Urinary bladder (tissue), 4 donors: ENCODE results near the gene MOV10L1. TPM values are rescaled to one million over a fixed set of nuclear protein-coding genes. Genes with fewer than 3 reads are reported as not detected.

Source experiments
- DNase-seq: peaks from one replicate; pipeline ENCODE4 v3.0.0-alpha.2; 2015; ENCODE audit errors: extremely low spot score
- H3K27ac ChIP-seq: one replicate; pipeline ENCODE4 v1.5.1; 2013; ENCODE audit warnings: low read depth, mild to moderate bottlenecking, moderate library complexity
- H3K36me3 ChIP-seq: one replicate; pipeline ENCODE4 v1.6.1; 2013; ENCODE audit warnings: mild to moderate bottlenecking, moderate library complexity; ENCODE audit not compliant: insufficient read depth
- H3K4me1 ChIP-seq: one replicate; pipeline ENCODE4 v1.6.1; 2013; ENCODE audit warnings: mild to moderate bottlenecking, moderate library complexity; ENCODE audit not compliant: insufficient read depth
- H3K4me3 ChIP-seq: one replicate; pipeline ENCODE4 v1.5.1; 2013; ENCODE audit warnings: low read depth, low read length
- WGBS: extraction: QIAGEN DNeasy Blood & Tissue Kit; methylation state at CpG from one replicate; pipeline ENCODE4 v1.1.7; 2013; 5-methylcytosine and 5-hydroxymethylcytosine counted together
- polyA plus RNA-seq: library from polyadenylated mRNA; stranded (reverse); fragments of 200-250 nt; gene quantifications from one replicate; pipeline ENCODE4 v1.2.3, GENCODE V29; 2013
- total RNA-seq: library from RNA; depleted of rRNA; stranded (reverse); fragments of >200 nt; gene quantifications from one replicate; pipeline ENCODE4 v1.2.3, GENCODE V29; 2014
- donor health status: healthy with polysubstance abuse.
- donor health status: healthy.

Gene MOV10L1
- total and polyA plus RNA-seq, 2 donors = 0.33 to 9.7 TPM

- 86% methylated on average over 8 of the region's 8 CpGs for WGBS
Observed at GRCh38 chr22:50193621-50194020, 103.8 kb downstream of the MOV10L1 start.

GRCh38 chr22:50194037-50194805 is 104.4 kb downstream of the MOV10L1 start:
- Histone ChIP-seq H3K27ac (no peak overlapping the region), H3K36me3 (peaks cover 10% of the 10 kb centered on the region), H3K4me3 (no peak overlapping the region), H3K4me1 (peaks cover 6% of the 10 kb centered on the region)
- 94% methylated on average over 44 of the region's 44 CpGs for WGBS
- no peak for DNase-seq

More at GRCh38 chr22:50193621-50194020, 103.8 kb downstream of the MOV10L1 start:
- H3K36me3 ChIP-seq = peaks cover 10% of the 10 kb centered on the region
- H3K4me3 ChIP-seq = no peak overlapping the region
- no peak for DNase-seq
- peaks cover 7% of the 10 kb centered on the region for H3K4me1 ChIP-seq
- no peak overlapping the region for H3K27ac ChIP-seq

GRCh38 chr22:50196256-50196655 is 106.5 kb downstream of the MOV10L1 start:
- H3K4me1 ChIP-seq = no peaks in the 10 kb centered on the region
- WGBS = 87% methylated on average over 18 of the region's 18 CpGs
- H3K36me3 ChIP-seq = peaks cover 10% of the 10 kb centered on the region
- H3K4me3 ChIP-seq = no peak overlapping the region
- no peak overlapping the region for H3K27ac ChIP-seq
- DNase-seq = no peak

GRCh38 chr22:50197000-50197800 is 107.4 kb downstream of the MOV10L1 start:
- Histone ChIP-seq H3K36me3 (peaks cover 10% of the 10 kb centered on the region), H3K4me1 (no peaks in the 10 kb centered on the region), H3K27ac (no peak overlapping the region), H3K4me3 (no peak overlapping the region)
- 84% methylated on average over 23 of the region's 23 CpGs for WGBS
- DNase-seq = no peak

DNA sequence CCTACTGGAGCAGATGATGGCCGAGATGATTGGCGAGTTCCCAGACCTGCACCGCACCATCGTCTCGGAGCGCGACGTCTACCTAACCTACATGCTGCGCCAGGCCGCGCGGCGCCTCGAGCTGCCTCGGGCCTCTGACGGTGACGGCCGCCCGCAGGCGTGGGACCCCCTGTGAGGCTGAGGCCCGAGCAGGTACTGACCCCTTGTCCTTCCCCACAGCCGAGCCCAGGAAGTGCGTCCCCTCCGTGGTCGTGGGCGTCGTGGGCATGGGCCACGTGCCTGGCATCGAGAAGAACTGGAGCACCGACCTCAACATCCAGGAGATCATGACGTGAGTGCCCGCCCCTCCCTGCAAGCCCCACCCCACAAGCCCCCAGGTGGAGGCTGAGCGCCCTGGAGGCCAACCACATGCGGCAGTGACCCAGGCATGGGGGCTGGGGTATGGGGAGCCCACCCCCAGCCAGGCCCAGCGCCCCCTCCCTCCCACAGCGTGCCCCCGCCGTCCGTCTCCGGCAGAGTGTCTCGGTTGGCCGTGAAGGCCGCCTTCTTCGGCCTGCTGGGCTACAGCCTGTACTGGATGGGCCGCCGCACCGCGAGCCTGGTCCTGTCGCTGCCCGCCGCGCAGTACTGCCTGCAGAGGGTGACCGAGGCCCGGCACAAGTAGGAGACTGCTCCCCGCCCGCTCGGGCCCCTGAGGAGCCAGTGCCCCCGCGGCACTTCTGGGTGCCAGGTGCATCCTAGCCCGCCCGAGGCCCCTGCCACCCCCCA is 108.2 kb downstream of the MOV10L1 start:
- Histone ChIP-seq H3K4me1 (no peaks in the 10 kb centered on the region), H3K36me3 (peaks cover 10% of the 10 kb centered on the region), H3K27ac (no peak overlapping the region), H3K4me3 (no peak overlapping the region)
- 93% methylated on average over 61 of the region's 61 CpGs for WGBS
- DNase-seq = no peak

GRCh38 chr22:50198624-50199017 is 108.8 kb downstream of the MOV10L1 start:
- peaks cover 10% of the 10 kb centered on the region for H3K36me3 ChIP-seq
- no peak for DNase-seq
- WGBS = 88% methylated on average over 16 of the region's 16 CpGs
- H3K4me3 ChIP-seq = no peak overlapping the region
- peak overlapping the region; percentile 28 for H3K27ac ChIP-seq
- H3K4me1 ChIP-seq = no peaks in the 10 kb centered on the region

- H3K4me3 ChIP-seq = no peak overlapping the region
- DNase-seq = no peak
- no peaks in the 10 kb centered on the region for H3K4me1 ChIP-seq
- peaks cover 10% of the 10 kb centered on the region for H3K36me3 ChIP-seq
- 79% methylated on average over 18 of the region's 18 CpGs for WGBS
- no peak overlapping the region for H3K27ac ChIP-seq
Observed at GRCh38 chr22:50199251-50199721, 109.5 kb downstream of the MOV10L1 start.

- WGBS = 6% methylated on average over 34 of the region's 34 CpGs
- DNase-seq = no peak
Observed at GRCh38 chr22:50199829-50200460, 110.1 kb downstream of the MOV10L1 start.

GRCh38 chr22:50200461-50201190 is 110.8 kb downstream of the MOV10L1 start, which contains the start of gene SELENOO:
Gene SELENOO (plus strand): TSS chr22:50201011. CDS start chr22:50201037, 26 bp downstream.
- Histone ChIP-seq H3K27ac (peak within 1 kb of the TSS; percentile 64), H3K36me3 (peaks cover 10% of the 10 kb centered on the region), H3K4me1 (no peaks in the 10 kb centered on the region), H3K4me3 (peak within 1 kb of the TSS; percentile 96)
- under 1% methylated on average over 104 of the region's 105 CpGs for WGBS
- DNase-seq = peak; percentile 67

More at GRCh38 chr22:50199829-50200460, 110.1 kb downstream of the MOV10L1 start:
- peaks cover 10% of the 10 kb centered on the region for H3K36me3 ChIP-seq
- peak overlapping the region; percentile 96 for H3K4me3 ChIP-seq
- H3K27ac ChIP-seq = no peak overlapping the region
- H3K4me1 ChIP-seq = no peaks in the 10 kb centered on the region

GRCh38 chr22:50201191-50202129 is 111.7 kb downstream of the MOV10L1 start:
- 2% methylated on average over 115 of the region's 115 CpGs for WGBS
- Histone ChIP-seq H3K4me3 (peak overlapping the region; percentile 96), H3K4me1 (no peaks in the 10 kb centered on the region), H3K27ac (peak overlapping the region; percentile 38), H3K36me3 (peaks cover 6% of the 10 kb centered on the region)
- DNase-seq = no peak

DNA sequence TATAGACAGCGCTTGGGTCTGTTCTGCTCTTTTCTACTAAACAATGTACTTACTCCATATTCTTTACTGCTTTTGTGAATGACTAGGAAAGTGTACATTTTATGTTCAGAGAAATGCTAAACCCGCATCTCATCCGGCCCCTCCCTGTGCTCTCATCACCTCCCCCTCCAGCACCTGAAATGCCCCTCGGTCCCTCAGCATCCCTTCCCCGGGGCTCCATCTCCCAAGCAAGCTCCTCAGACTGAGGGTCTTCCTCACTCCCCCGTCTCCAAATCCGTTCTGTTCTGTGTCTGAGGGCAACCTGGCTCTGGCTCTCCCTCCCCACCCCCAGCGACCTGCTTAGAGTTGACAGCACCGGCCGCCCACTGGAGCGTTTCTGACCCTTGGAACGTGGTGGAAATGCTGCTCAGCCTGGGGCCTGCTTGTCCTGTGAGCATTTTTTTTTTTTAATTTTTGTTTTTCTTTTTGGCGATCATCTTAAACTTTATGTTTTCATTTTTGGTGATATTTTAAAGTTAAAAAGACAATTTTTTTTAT is 112.4 kb downstream of the MOV10L1 start:
- no peaks in the 10 kb centered on the region for H3K4me1 ChIP-seq

More for the DNA sequence above, 112.4 kb downstream of the MOV10L1 start:
- Histone ChIP-seq H3K36me3 (peaks cover 6% of the 10 kb centered on the region), H3K27ac (no peak overlapping the region), H3K4me3 (peak overlapping the region; percentile 96)
- DNase-seq = no peak
- WGBS = 68% methylated on average over 13 of the region's 13 CpGs
